HepG2 (cell line): ENCODE results near the gene BIK. TPM values are rescaled to one million over a fixed set of nuclear protein-coding genes. Genes with fewer than 3 reads are reported as not detected.

Experiments used
- ATAC-seq: fragments of 200-7000 bp; cut with Tn5 transposase; 3 replicates; pipeline ENCODE4 v1.9.1; 2020; ENCODE audit warnings: mild to moderate bottlenecking, moderate library complexity
- BruUV-seq: library from RNA; stranded (reverse); fragments of 400-500 nt; replicated peaks from 2 replicates; lab custom pipeline; 2021; lab: Mats Ljungman, UMichigan
- CTCF ChIA-PET: fragments of 300-600 bp; formaldehyde crosslinking; extraction: SDS; loops from one replicate; lab custom pipeline; 2021; ENCODE audit warnings: low total read pairs, inconsistent platforms, low intra/inter-chr PET ratio; lab: Yijun Ruan, JAX
- POLR2A ChIA-PET: fragments of 350-600 bp; sonication (Branson Sonifier 250); formaldehyde crosslinking; loops from one replicate; lab custom pipeline; 2020; ENCODE audit warnings: antibody characterized with exemption, inconsistent platforms; lab: Yijun Ruan, JAX
- DNase-seq: peaks from one replicate; pipeline ENCODE4 v3.0.0-alpha.2; 2015; ENCODE audit warnings: low spot score
- FAIRE-seq: peaks from 3 replicates; lab custom pipeline; 2011; peaks lifted over from hg19 to GRCh38; lab: Jason Lieb, UNC
- H2AFZ ChIP-seq: one replicate; pipeline ENCODE4 v1.6.1; 2011; ENCODE audit warnings: low read length, inconsistent platforms
- H3K27ac ChIP-seq: fragments of 300-600 bp; 3 replicates; pipeline ENCODE4 v1.8.0; 2011; ENCODE audit warnings: mixed run types, mild to moderate bottlenecking, mixed read lengths, low read length, inconsistent platforms; ENCODE audit not compliant: insufficient read depth; ENCODE audit errors: extremely low read length
- H3K27me3 ChIP-seq, 2 experiments: fragments of 200-600 bp in 1 of 2; 2 replicates in 1 of 2; 3 replicates in 1 of 2; pipeline versions ENCODE4 v1.6.0 to v1.8.0; 2011; ENCODE audit warnings: low read length in 2 of 2, mild to moderate bottlenecking in 2 of 2, moderate library complexity in 2 of 2, inconsistent platforms in 1 of 2; ENCODE audit not compliant: insufficient read depth in 2 of 2, control insufficient read depth in 1 of 2
- H3K36me3 ChIP-seq, 2 experiments: fragments of 200-600 bp in 1 of 2; replicated peaks in 1 of 2; 2 replicates in 1 of 2; 3 replicates in 1 of 2; pipeline versions ENCODE4 v1.5.1 to v1.8.0; 2011; ENCODE audit warnings: low read length in 2 of 2, inconsistent platforms in 1 of 2; ENCODE audit not compliant: insufficient read depth in 2 of 2, control insufficient read depth in 1 of 2
- H3K4me1 ChIP-seq: 2 replicates; pipeline ENCODE4 v1.5.1; 2012; ENCODE audit warnings: low read length, inconsistent platforms; ENCODE audit not compliant: insufficient read depth
- H3K4me2 ChIP-seq: 2 replicates; pipeline ENCODE4 v1.6.0; 2011; ENCODE audit warnings: low read depth, low read length, inconsistent platforms
- H3K4me3 ChIP-seq, 3 experiments: fragments of 200-600 bp in 1 of 3; sonication (generic), shearing (Covaris generic) in 1 of 3; replicated peaks in 1 of 3; 2 replicates each; pipeline ENCODE4 v1.5.1; 2011 to 2016; ENCODE audit warnings: low read length in 3 of 3, inconsistent platforms in 2 of 3, low read depth in 2 of 3, mild to moderate bottlenecking in 2 of 3, control low read depth in 1 of 3, mixed read lengths in 1 of 3; ENCODE audit not compliant: insufficient read depth in 1 of 3
- H3K79me2 ChIP-seq: one replicate; pipeline ENCODE4 v1.6.1; 2011; ENCODE audit warnings: low read length, inconsistent platforms; ENCODE audit not compliant: insufficient read depth
- H3K9ac ChIP-seq: 2 replicates; pipeline ENCODE4 v1.6.0; 2011; ENCODE audit warnings: mild to moderate bottlenecking, low read depth, low read length, inconsistent platforms; ENCODE audit not compliant: insufficient read depth
- H3K9me3 ChIP-seq: 2 replicates; pipeline ENCODE4 v1.5.1; 2012; ENCODE audit warnings: mild to moderate bottlenecking, low read length
- H4K20me1 ChIP-seq: 2 replicates; pipeline ENCODE4 v1.6.0; 2011; ENCODE audit warnings: inconsistent platforms, mild to moderate bottlenecking, low read length, moderate library complexity; ENCODE audit not compliant: insufficient read depth
- CBFB ChIP-seq: sonication (generic); formaldehyde crosslinking; IDR thresholded peaks from 2 replicates; pipeline ENCODE4 v1.4.0; 2020; ENCODE audit warnings: missing genetic modification reagents
- PAX8 ChIP-seq: sonication (generic); formaldehyde crosslinking; IDR thresholded peaks from 2 replicates; pipeline ENCODE4 v1.8.0; 2022; ENCODE audit warnings: mild to moderate bottlenecking, missing genetic modification reagents, borderline replicate concordance
- PTBP1 ChIP-seq: fragments of 200-400 bp; formaldehyde crosslinking; IDR thresholded peaks from 2 replicates; pipeline ENCODE4 v1.6.1; 2018; ENCODE audit warnings: low read length, low read depth; ENCODE audit not compliant: poor library complexity, severe bottlenecking
- SRF ChIP-seq: IDR thresholded peaks from 2 replicates; pipeline ENCODE4 v1.6.1; 2011; ENCODE audit warnings: mild to moderate bottlenecking, low read depth, low read length, moderate library complexity
- ZBTB21 ChIP-seq: sonication (generic); formaldehyde crosslinking; IDR thresholded peaks from 2 replicates; pipeline ENCODE4 v1.4.0; 2020; ENCODE audit warnings: missing genetic modification reagents
- ZNF326 ChIP-seq: sonication (generic); formaldehyde crosslinking; IDR thresholded peaks from 2 replicates; pipeline ENCODE4 v1.4.0; 2020; ENCODE audit warnings: missing genetic modification reagents, borderline replicate concordance
- WGBS: methylation state at CpG from one replicate; pipeline ENCODE4 v1.1.6; 2017; ENCODE audit warnings: low lambda C conversion rate; 5-methylcytosine and 5-hydroxymethylcytosine counted together
- in situ Hi-C: cut with HindIII; loops from 2 replicates; pipeline ENCODE4 v1.10.0; 2017; ENCODE audit warnings: low pct_unique_long_range_greater_than_20kb; ENCODE audit not compliant: extremely low pct_ligation_motif_present
- intact Hi-C: fragments of 100-400 bp; cut with micrococcal nuclease; formaldehyde crosslinking; loops from one replicate; pipeline ENCODE4 v1.10.0; 2022; ENCODE audit not compliant: unreplicated experiment
- polyA plus RNA-seq, 8 experiments: library from polyadenylated mRNA; depleted of rRNA in 3 of 8; stranded (reverse) in 7 of 8; unstranded in 1 of 8; fragments of >200 nt; fragmentation: Illumina TruSeq in 4 of 8; extraction: Trizol in 4 of 8; gene quantifications; 2 replicates each; pipeline versions ENCODE4 v1.2.1 to v1.2.3, GENCODE V29; 2011 to 2016; ENCODE audit warnings: low read depth in 4 of 8, missing spikeins in 1 of 8, mixed read lengths in 1 of 8; ENCODE audit not compliant: insufficient read depth in 1 of 8
- total RNA-seq, 5 experiments: library from RNA; depleted of rRNA; stranded (reverse); fragments of >200 nt; fragmentation: Illumina TruSeq; extraction: Trizol; gene quantifications; 2 replicates each; pipeline ENCODE4 v1.2.3, GENCODE V29; 2016; ENCODE audit warnings: low read depth in 1 of 5
- TF ChIP-seq, protein P1 (sequence below): sonication (generic); formaldehyde crosslinking; IDR thresholded peaks from 2 replicates; pipeline ENCODE4 v1.4.0; 2020; ENCODE audit warnings: missing genetic modification reagents
- TF ChIP-seq, protein P2 (sequence below): sonication (generic); formaldehyde crosslinking; IDR thresholded peaks from 2 replicates; pipeline ENCODE4 v1.5.0; 2020; ENCODE audit warnings: missing genetic modification reagents, mild to moderate bottlenecking, borderline replicate concordance
- TF ChIP-seq, protein P3 (sequence below): IDR thresholded peaks from 2 replicates; pipeline ENCODE4 v1.6.1; 2016; ENCODE audit warnings: mild to moderate bottlenecking, missing biosample characterization, missing genetic modification reagents
- TF ChIP-seq, protein P4 (sequence below): sonication (generic); formaldehyde crosslinking; IDR thresholded peaks from 2 replicates; pipeline ENCODE4 v1.8.0; 2022; ENCODE audit warnings: mild to moderate bottlenecking, missing genetic modification reagents, borderline replicate concordance

BIK gene
- total and polyA plus RNA-seq, 2 of the 13 experiments (the other 11 are each of a cell fraction or from before 2014, with no cell fraction given): 0.54 to 0.80 TPM

DNA sequence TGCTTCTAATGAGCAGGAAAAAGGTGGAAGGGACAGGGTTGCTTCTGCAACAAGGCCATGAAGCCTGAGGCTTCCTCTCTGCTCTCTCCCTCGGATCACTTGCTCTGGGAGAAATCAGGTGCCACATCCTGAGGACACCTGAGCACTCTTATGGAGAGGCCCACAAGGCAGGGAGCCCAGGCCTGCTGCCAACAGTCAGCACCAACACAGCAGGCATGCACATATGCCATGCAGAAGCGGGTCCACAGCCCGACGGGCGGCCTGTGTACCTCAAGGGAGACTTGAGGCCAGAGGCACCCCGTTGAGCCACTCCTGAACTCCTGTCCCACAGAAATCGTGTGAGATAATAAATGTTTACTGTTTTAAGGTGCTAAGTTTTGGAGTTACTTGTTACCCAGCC lies 66.9 kb downstream of the BIK start:
- no TSS peak for BruUV-seq
- 70% methylated on average over 2 of the region's 7 CpGs for WGBS

More for the DNA sequence above, 66.9 kb downstream of the BIK start:
- no peaks in the 10 kb centered on the region for H3K27me3 ChIP-seq
- no peaks in the 10 kb centered on the region for H3K79me2 ChIP-seq
- H3K4me3 ChIP-seq: no peak overlapping the region
- no peak for DNase-seq
- no peaks in the 10 kb centered on the region for H3K4me1 ChIP-seq
- in situ Hi-C loops (no loop called here), intact Hi-C loops (no loop called here)
- H2AFZ ChIP-seq: no peak overlapping the region
- peaks cover 18 to 52% of the 10 kb centered on the region in 2 experiments; a peak in 4 of 5 replicates for H3K36me3 ChIP-seq
- no peak overlapping the region for H3K9ac ChIP-seq
- no peak for ATAC-seq
- no peak overlapping the region for H3K27ac ChIP-seq
- H3K4me2 ChIP-seq: no peak overlapping the region
- FAIRE-seq: no peak
- CTCF ChIA-PET: no interaction called here
- POLR2A ChIA-PET: no interaction called here
- TF ChIP-seq ZBTB21 (CRISPR knock-in tag) (no peak), SRF (no peak), CBFB (no peak), ZNF326 (CRISPR knock-in tag) (no peak), PAX8 (CRISPR knock-in tag) (no peak), PTBP1 (no peak)
- TF ChIP-seq, protein P1, sequence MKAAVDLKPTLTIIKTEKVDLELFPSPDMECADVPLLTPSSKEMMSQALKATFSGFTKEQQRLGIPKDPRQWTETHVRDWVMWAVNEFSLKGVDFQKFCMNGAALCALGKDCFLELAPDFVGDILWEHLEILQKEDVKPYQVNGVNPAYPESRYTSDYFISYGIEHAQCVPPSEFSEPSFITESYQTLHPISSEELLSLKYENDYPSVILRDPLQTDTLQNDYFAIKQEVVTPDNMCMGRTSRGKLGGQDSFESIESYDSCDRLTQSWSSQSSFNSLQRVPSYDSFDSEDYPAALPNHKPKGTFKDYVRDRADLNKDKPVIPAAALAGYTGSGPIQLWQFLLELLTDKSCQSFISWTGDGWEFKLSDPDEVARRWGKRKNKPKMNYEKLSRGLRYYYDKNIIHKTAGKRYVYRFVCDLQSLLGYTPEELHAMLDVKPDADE: no peak
- TF ChIP-seq, protein P2, sequence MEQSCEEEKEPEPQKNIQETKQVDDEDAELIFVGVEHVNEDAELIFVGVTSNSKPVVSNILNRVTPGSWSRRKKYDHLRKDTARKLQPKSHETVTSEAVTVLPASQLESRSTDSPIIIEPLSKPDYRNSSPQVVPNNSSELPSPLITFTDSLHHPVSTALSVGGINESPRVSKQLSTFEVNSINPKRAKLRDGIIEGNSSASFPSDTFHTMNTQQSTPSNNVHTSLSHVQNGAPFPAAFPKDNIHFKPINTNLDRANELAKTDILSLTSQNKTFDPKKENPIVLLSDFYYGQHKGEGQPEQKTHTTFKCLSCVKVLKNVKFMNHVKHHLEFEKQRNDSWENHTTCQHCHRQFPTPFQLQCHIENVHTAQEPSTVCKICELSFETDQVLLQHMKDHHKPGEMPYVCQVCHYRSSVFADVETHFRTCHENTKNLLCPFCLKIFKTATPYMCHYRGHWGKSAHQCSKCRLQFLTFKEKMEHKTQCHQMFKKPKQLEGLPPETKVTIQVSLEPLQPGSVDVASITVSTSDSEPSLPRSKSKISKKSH (CRISPR knock-in tag): no peak
- TF ChIP-seq, protein P3, sequence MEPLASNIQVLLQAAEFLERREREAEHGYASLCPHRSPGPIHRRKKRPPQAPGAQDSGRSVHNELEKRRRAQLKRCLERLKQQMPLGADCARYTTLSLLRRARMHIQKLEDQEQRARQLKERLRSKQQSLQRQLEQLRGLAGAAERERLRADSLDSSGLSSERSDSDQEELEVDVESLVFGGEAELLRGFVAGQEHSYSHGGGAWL (CRISPR knock-in tag): no peak
- TF ChIP-seq, protein P4, sequence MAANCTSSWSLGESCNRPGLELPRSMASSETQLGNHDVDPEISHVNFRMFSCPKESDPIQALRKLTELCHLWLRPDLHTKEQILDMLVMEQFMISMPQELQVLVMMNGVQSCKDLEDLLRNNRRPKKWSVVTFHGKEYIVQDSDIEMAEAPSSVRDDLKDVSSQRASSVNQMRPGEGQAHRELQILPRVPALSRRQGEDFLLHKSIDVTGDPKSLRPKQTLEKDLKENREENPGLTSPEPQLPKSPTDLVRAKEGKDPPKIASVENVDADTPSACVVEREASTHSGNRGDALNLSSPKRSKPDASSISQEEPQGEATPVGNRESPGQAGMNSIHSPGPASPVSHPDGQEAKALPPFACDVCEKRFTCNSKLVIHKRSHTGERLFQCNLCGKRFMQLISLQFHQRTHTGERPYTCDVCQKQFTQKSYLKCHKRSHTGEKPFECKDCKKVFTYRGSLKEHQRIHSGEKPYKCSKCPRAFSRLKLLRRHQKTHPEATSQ (CRISPR knock-in tag): no peak
- H3K9me3 ChIP-seq: no peaks in the 10 kb centered on the region
- H4K20me1 ChIP-seq: no peaks in the 10 kb centered on the region

Other genes with a start within 250 kb of the BIK start
- 54.1 and 65.1 TPM in 2 replicates for gene PACSIN2, start 95.6 kb upstream of the BIK start, total RNA-seq (2016; rRNA removed; fragmentation: Illumina TruSeq; extraction: Trizol)
- gene PACSIN2, start 95.6 kb upstream of the BIK start, polyA plus RNA-seq (2011; rRNA removed): 64.1 and 68.8 TPM in 2 replicates
- 1.6 and 2.0 TPM in 2 replicates for gene TTLL1, start 21.4 kb upstream of the BIK start, total RNA-seq (2016; rRNA removed; fragmentation: Illumina TruSeq; extraction: Trizol)
- 5.3 and 6.6 TPM in 2 replicates for gene TTLL1, start 21.4 kb upstream of the BIK start, polyA plus RNA-seq (2011; rRNA removed)
- gene MCAT, start 32.6 kb downstream of the BIK start, total RNA-seq (2016; rRNA removed; fragmentation: Illumina TruSeq; extraction: Trizol): 16.7 and 19.3 TPM in 2 replicates
- 9.3 and 10.4 TPM in 2 replicates for gene MCAT, start 32.6 kb downstream of the BIK start, polyA plus RNA-seq (2011; rRNA removed)
- gene TSPO, start 40.8 kb downstream of the BIK start, total RNA-seq (2016; rRNA removed; fragmentation: Illumina TruSeq; extraction: Trizol): 0.32 and 0.46 TPM in 2 replicates
- gene TSPO, start 40.8 kb downstream of the BIK start, polyA plus RNA-seq (2011; rRNA removed): 1.4 and 2.2 TPM in 2 replicates
- 34.1 and 38.1 TPM in 2 replicates for gene TTLL12, start 76.4 kb downstream of the BIK start, total RNA-seq (2016; rRNA removed; fragmentation: Illumina TruSeq; extraction: Trizol)
- gene TTLL12, start 76.4 kb downstream of the BIK start, polyA plus RNA-seq (2011; rRNA removed): 11.9 and 16.9 TPM in 2 replicates
- gene SCUBE1, start 232.6 kb downstream of the BIK start, total RNA-seq (2016; rRNA removed; fragmentation: Illumina TruSeq; extraction: Trizol): under 0.01 TPM in 1 of 2 replicates, not detected in the other
- 0.04 and 0.05 TPM in 2 replicates for gene SCUBE1, start 232.6 kb downstream of the BIK start, polyA plus RNA-seq (2011; rRNA removed)